Heart left ventricle (tissue), 16 donors: ENCODE results near the gene URAD. TPM values are rescaled to one million over a fixed set of nuclear protein-coding genes. Genes with fewer than 3 reads are reported as not detected.

Experiments
- ATAC-seq, 4 donors: fragments of 200-7000 bp; cut with Tn5 transposase; one replicate each; pipeline ENCODE4 v1.9.1; 2020 to 2022; ENCODE audit warnings: moderate library complexity in 4 of 4, mild to moderate bottlenecking in 3 of 4, moderate number of reproducible peaks in 1 of 4
- DNase-seq, 5 donors: peaks; one replicate each; pipeline ENCODE4 v3.0.0-alpha.2; 2020
- H3K27ac ChIP-seq, 12 donors: fragments of 200-600 bp; sonication (generic) in 4 of 12; one replicate each; pipeline versions ENCODE4 v1.5.0 to v1.8.0; 2016 to 2022; ENCODE audit warnings: mild to moderate bottlenecking in 2 of 12
- H3K27me3 ChIP-seq, 9 donors: fragments of 200-600 bp; sonication (generic) in 2 of 9; one replicate each; pipeline versions ENCODE4 v1.5.1 to v1.8.0; 2016 to 2022; ENCODE audit warnings: mild to moderate bottlenecking in 3 of 9
- H3K36me3 ChIP-seq, 9 donors: fragments of 200-600 bp; sonication (generic) in 2 of 9; one replicate each; pipeline versions ENCODE4 v1.5.0 to v1.8.0; 2018 to 2022; ENCODE audit warnings: mild to moderate bottlenecking in 2 of 9
- H3K4me1 ChIP-seq, 12 donors: fragments of 200-600 bp; sonication (generic) in 4 of 12; one replicate each; pipeline versions ENCODE4 v1.5.0 to v1.8.0; 2016 to 2022; ENCODE audit warnings: mild to moderate bottlenecking in 3 of 12
- H3K4me3 ChIP-seq, 12 donors: fragments of 200-600 bp; sonication (generic) in 4 of 12; one replicate each; pipeline versions ENCODE4 v1.5.0 to v1.8.0; 2017 to 2022; ENCODE audit warnings: mild to moderate bottlenecking in 9 of 12, moderate library complexity in 4 of 12
- H3K9me3 ChIP-seq, 12 donors: fragments of 200-600 bp; sonication (generic) in 4 of 12; one replicate each; pipeline versions ENCODE4 v1.5.0 to v1.8.0; 2016 to 2022; ENCODE audit warnings: mild to moderate bottlenecking in 1 of 12
- CTCF ChIP-seq, 12 donors: fragments of 200-600 bp; sonication (generic) in 4 of 12; IDR thresholded peaks; one replicate each; pipeline versions ENCODE4 v1.5.0 to v1.8.0; 2018 to 2022; ENCODE audit warnings: antibody characterized with exemption in 12 of 12, mild to moderate bottlenecking in 5 of 12
- POLR2A ChIP-seq, 2 donors: fragments of 450-650 bp; IDR thresholded peaks; one replicate each; pipeline ENCODE4 v1.6.1; 2017; ENCODE audit warnings: antibody characterized with exemption in 2 of 2, mild to moderate bottlenecking in 2 of 2, moderate library complexity in 2 of 2
- WGBS, 4 donors: extraction: QIAGEN DNeasy Blood & Tissue Kit in 2 of 4; methylation state at CpG; one replicate each; pipeline versions ENCODE4 v1.1.5 to v1.1.7; 2013 to 2018; 5-methylcytosine and 5-hydroxymethylcytosine counted together
- intact Hi-C, 10 donors: fragments of 100-400 bp; cut with DNase I; formaldehyde crosslinking; loops; one replicate each; pipeline versions ENCODE4 v1.11.1 to v1.14.2; 2022
- polyA plus RNA-seq, 2 donors: library from polyadenylated mRNA; stranded (reverse); fragments of 200-250 nt; gene quantifications; one replicate each; pipeline ENCODE4 v1.2.3, GENCODE V29; 2013
- total RNA-seq, 9 donors: library from RNA; depleted of rRNA in 2 of 9; stranded (reverse); fragments of >200 nt in 2 of 9; fragmentation: NEBNext Ultra II Directional in 3 of 9; extraction: Animal tissue kit (Norgen Biotek cat#: 25700) in 3 of 9; gene quantifications; one replicate each; pipeline versions ENCODE4 v1.1.0 to v1.2.4, GENCODE V29; 2016 to 2023
- donor health status: ischemic (EF 13 %, LVEDD 7.1; RV severe dilation, severe dysfunction).
- donor health status: healthy with polysubstance abuse.
- donor health status: DM: no; HTN: yes; CAD: no.
- donor health status: DM: no; HTN: no; CAD: no.
- donor health status: ischemic (EF 25% LVEDD 6.9; RV normal size, moderate dysfunction).
- donor health status: ischemic (EF 25% LVEDD 5.7; RV mildly dilated, moderate dysfunction).
- donor health status: healthy.
- donor health status: DM: yes; HTN: yes; CAD: no.
- donor health status: ischemic (EF 35%, LVEDD 5.7; RV mildly dilated, moderate dysfunction).
- donor health status: nonischemic (EF 11% LVEDD 7.7; RV severe dilation, severe dysfunction).
- donor health status: DM: yes; HTN: yes; CAD: no.
- donor health status: PGD.
- donor health status: ischemic (EF 29% LVEDD 5.4; RV normal size, mild dysfunction).
- donor health status: nonischemic (EF 23%, LVEDD 6.1; RV moderate dilation, normal function).

The URAD gene
- total and polyA plus RNA-seq, 11 donors = not detected

- ATAC-seq (no peak), DNase-seq (no peak)
- peaks cover 0 to 3% (median 0%) of the 10 kb centered on the region in 9 donors for H3K27me3 ChIP-seq
- H3K9me3 ChIP-seq = no peaks in the 10 kb centered on the region
- H3K27ac ChIP-seq = no peak overlapping the region
- no peak for TF ChIP-seq POLR2A (IDR thresholded peaks at IDR 0.05)
- TF ChIP-seq CTCF (IDR thresholded peaks at IDR 0.05) = no peak
- WGBS, 4 donors = 86 to 91% (median 87%) methylated on average over 6 of the region's 6 CpGs
- intact Hi-C loops = no loop called here
- peaks cover 0 to 3% (median 0%) of the 10 kb centered on the region in 12 donors for H3K4me1 ChIP-seq
- H3K4me3 ChIP-seq = no peak overlapping the region
- no peaks in the 10 kb centered on the region for H3K36me3 ChIP-seq
These were observed 14.6 kb upstream of the URAD start for GRCh38 chr13:28002886-28003698.

GRCh38 chr13:28001837-28002473 is 13.5 kb upstream of the URAD start:
- TF ChIP-seq CTCF (IDR thresholded peaks at IDR 0.05) = no peak
- no peak for TF ChIP-seq POLR2A (IDR thresholded peaks at IDR 0.05)
- ATAC-seq (peak in 1 of 4 donors; percentile 27), DNase-seq (no peak)
- H3K36me3 ChIP-seq = no peaks in the 10 kb centered on the region
- no peak overlapping the region for H3K27ac ChIP-seq
- peaks cover 0 to 3% (median 0%) of the 10 kb centered on the region in 12 donors for H3K4me1 ChIP-seq
- no peaks in the 10 kb centered on the region for H3K9me3 ChIP-seq
- H3K4me3 ChIP-seq = no peak overlapping the region
- intact Hi-C loops = no loop called here
- H3K27me3 ChIP-seq = no peaks in the 10 kb centered on the region
- WGBS, 4 donors = 75 to 89% (median 80%) methylated on average over 18 to 20 of the region's 20 CpGs

- no peak for ATAC-seq
- intact Hi-C loops = no loop called here
- 87 to 92% (median 88%) methylated on average over 9 to 11 of the region's 11 CpGs for WGBS, 4 donors
These were observed 12.6 kb upstream of the URAD start for GRCh38 chr13:28001049-28001448.

More at GRCh38 chr13:28001049-28001448, 12.6 kb upstream of the URAD start:
- Histone ChIP-seq H3K9me3 (no peaks in the 10 kb centered on the region), H3K4me1 (peaks cover 0 to 3% (median 0%) of the 10 kb centered on the region in 12 donors), H3K4me3 (no peak overlapping the region), H3K27me3 (no peaks in the 10 kb centered on the region), H3K36me3 (no peaks in the 10 kb centered on the region), H3K27ac (no peak overlapping the region)
- no peak for DNase-seq
- TF ChIP-seq POLR2A (IDR thresholded peaks at IDR 0.05) (no peak), CTCF (IDR thresholded peaks at IDR 0.05) (no peak)
